K562 (cell line): ENCODE measurements around the gene AFG1L. TPM values are rescaled to one million over a fixed set of nuclear protein-coding genes. Genes with fewer than 3 reads are reported as not detected.

Experiments used
- BHLHE40 ChIP-seq: IDR thresholded peaks from 2 replicates; pipeline ENCODE4 v1.6.1; 2011; ENCODE audit warnings: low read length, improper control_type of control experiment
- DMBX1 ChIP-seq: fragments of 250-450 bp; sonication (Bioruptor Pico); IDR thresholded peaks from 2 replicates; pipeline ENCODE4 v1.8.0; 2022; ENCODE audit warnings: inconsistent platforms, mild to moderate bottlenecking, moderate library complexity, borderline replicate concordance
- EP300 ChIP-seq: IDR thresholded peaks from 2 replicates; pipeline ENCODE4 v1.6.1; 2012; ENCODE audit warnings: low read length, improper control_type of control experiment
- ESRRA ChIP-seq: fragments of 450-650 bp; IDR thresholded peaks from 2 replicates; pipeline ENCODE4 v1.6.1; 2014; ENCODE audit warnings: low read depth, mild to moderate bottlenecking, moderate library complexity, borderline replicate concordance
- GABPB1 ChIP-seq: sonication (generic); formaldehyde crosslinking; IDR thresholded peaks from 2 replicates; pipeline ENCODE4 v1.8.0; 2022; ENCODE audit warnings: mild to moderate bottlenecking, missing genetic modification reagents
- HNRNPLL ChIP-seq: fragments of 200-400 bp; formaldehyde crosslinking; IDR thresholded peaks from 2 replicates; pipeline ENCODE4 v1.6.1; 2017; ENCODE audit warnings: low read length, low read depth, mild to moderate bottlenecking; ENCODE audit not compliant: poor library complexity, severe bottlenecking
- ILK ChIP-seq: fragments of 450-650 bp; IDR thresholded peaks from 2 replicates; pipeline ENCODE4 v1.6.1; 2016; ENCODE audit warnings: missing genetic modification characterization, low read depth, mild to moderate bottlenecking, missing compliant biosample characterization, moderate library complexity, borderline replicate concordance
- MCM3 ChIP-seq: fragments of 450-650 bp; IDR thresholded peaks from 2 replicates; pipeline ENCODE4 v1.6.1; 2016
- MTA3 ChIP-seq: fragments of 450-650 bp; formaldehyde crosslinking; IDR thresholded peaks from 2 replicates; pipeline ENCODE4 v1.6.1; 2017; ENCODE audit warnings: mild to moderate bottlenecking, borderline replicate concordance
- NBN ChIP-seq: fragments of 450-650 bp; IDR thresholded peaks from 2 replicates; pipeline ENCODE4 v1.6.1; 2016; ENCODE audit warnings: low read depth, mild to moderate bottlenecking
- NCOR1 ChIP-seq: fragments of 450-650 bp; IDR thresholded peaks from 2 replicates; pipeline ENCODE4 v1.6.1; 2016; ENCODE audit warnings: mild to moderate bottlenecking, moderate library complexity
- NR1H2 ChIP-seq: sonication (generic); formaldehyde crosslinking; IDR thresholded peaks from 2 replicates; pipeline ENCODE4 v1.4.0; 2020; ENCODE audit warnings: mild to moderate bottlenecking, missing genetic modification reagents
- POLR2G ChIP-seq: fragments of 200-400 bp; formaldehyde crosslinking; IDR thresholded peaks from 2 replicates; pipeline ENCODE4 v1.6.1; 2017; ENCODE audit warnings: low read depth, mild to moderate bottlenecking, antibody characterized with exemption, low read length, moderate library complexity
- PTRF ChIP-seq: fragments of 450-650 bp; IDR thresholded peaks from 2 replicates; pipeline ENCODE4 v1.6.1; 2016; ENCODE audit warnings: mild to moderate bottlenecking, missing genetic modification characterization, missing compliant biosample characterization
- TAF9B ChIP-seq: fragments of 450-650 bp; IDR thresholded peaks from 2 replicates; pipeline ENCODE4 v1.6.1; 2018; ENCODE audit warnings: mild to moderate bottlenecking; ENCODE audit not compliant: partially characterized antibody
- TBL1XR1 ChIP-seq, 2 experiments: IDR thresholded peaks; 2 replicates each; pipeline ENCODE4 v1.6.1; 2012; ENCODE audit warnings: improper control_type of control experiment in 2 of 2, low read length in 2 of 2, mild to moderate bottlenecking in 1 of 2
- ZNF134 ChIP-seq: fragments of 250-450 bp; sonication (Bioruptor Pico); conservative IDR thresholded peaks from 2 replicates; pipeline ENCODE4 v1.4.0; 2020
- ZNF184 ChIP-seq: sonication (generic); formaldehyde crosslinking; IDR thresholded peaks from 2 replicates; pipeline ENCODE4 v1.5.0; 2020; ENCODE audit warnings: missing genetic modification reagents
- ZNF24 ChIP-seq: fragments of 450-650 bp; IDR thresholded peaks from 2 replicates; pipeline ENCODE4 v1.6.1; 2016
- ZNF707 ChIP-seq: fragments of 250-450 bp; sonication (Bioruptor Pico); conservative IDR thresholded peaks from 2 replicates; pipeline ENCODE4 v1.8.0; 2022; ENCODE audit warnings: inconsistent platforms, mild to moderate bottlenecking, moderate library complexity
- ZNF780A ChIP-seq: fragments of 250-450 bp; sonication (Bioruptor Pico); IDR thresholded peaks from 2 replicates; pipeline ENCODE4 v1.5.0; 2021; ENCODE audit warnings: mild to moderate bottlenecking
- polyA plus RNA-seq, 8 experiments: library from polyadenylated mRNA; depleted of rRNA in 4 of 8; stranded (reverse) in 5 of 8; unstranded in 3 of 8; fragments of >200 nt; fragmentation: Nextera tagmentation in 2 of 8; fragmentation: Illumina TruSeq in 1 of 8; extraction: Ambion mirVana in 2 of 8; extraction: Trizol in 1 of 8; gene quantifications; 2 replicates each; pipeline versions ENCODE4 v1.2.1 to v1.2.3, GENCODE V29; 2011 to 2014; ENCODE audit warnings: inconsistent platforms in 1 of 8, missing spikeins in 1 of 8
- total RNA-seq, 7 experiments: library from RNA; depleted of rRNA in 6 of 7; stranded (reverse); fragments of >200 nt in 6 of 7; fragmentation: Illumina TruSeq in 2 of 7; extraction: Trizol in 2 of 7; gene quantifications; 2 replicates each; pipeline versions ENCODE4 v1.2.1 to v1.2.3, GENCODE V29; 2011 to 2021; ENCODE audit warnings: low replicate concordance in 1 of 7
- TF ChIP-seq, protein P1 (sequence below): IDR thresholded peaks from 3 replicates; pipeline ENCODE4 v1.6.1; 2011; ENCODE audit warnings: borderline replicate concordance, mild to moderate bottlenecking; ENCODE audit not compliant: insufficient read length, insufficient read depth
- TF ChIP-seq, protein P2 (sequence below): sonication (generic); formaldehyde crosslinking; IDR thresholded peaks from 2 replicates; pipeline ENCODE4 v1.8.0; 2022; ENCODE audit warnings: mild to moderate bottlenecking, missing genetic modification reagents

The AFG1L gene
- total and polyA plus RNA-seq, 9 of the 15 experiments (the other 6 are each of a cell fraction or from before 2014, with no cell fraction given): 2.2 to 15.5 (median 5.8) TPM

DNA sequence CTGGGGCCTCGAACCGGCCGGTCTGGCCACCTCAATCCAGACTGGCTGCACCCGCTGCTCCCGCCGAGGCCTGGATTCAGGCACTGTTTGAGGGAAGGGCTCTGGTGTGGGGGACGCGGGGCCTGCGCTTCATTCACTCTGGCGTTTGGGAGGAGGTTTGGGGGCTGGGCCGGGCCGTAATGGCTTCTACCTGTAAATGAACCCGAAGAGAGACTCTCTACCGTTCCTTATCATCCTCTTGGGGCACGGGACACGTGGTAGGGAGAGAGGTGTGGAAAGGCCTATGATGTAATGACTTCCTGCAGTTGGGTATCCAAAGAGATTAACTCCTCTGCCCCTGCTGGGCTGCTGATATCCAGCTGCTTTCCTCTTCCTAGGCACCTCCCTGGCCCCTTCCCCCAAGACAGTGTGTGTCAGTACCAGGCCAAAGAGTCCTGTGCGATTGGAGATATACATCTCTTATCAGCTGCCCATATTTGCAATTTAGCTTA is 267.7 kb downstream of the AFG1L start (continued):
- TF ChIP-seq, protein P1, sequence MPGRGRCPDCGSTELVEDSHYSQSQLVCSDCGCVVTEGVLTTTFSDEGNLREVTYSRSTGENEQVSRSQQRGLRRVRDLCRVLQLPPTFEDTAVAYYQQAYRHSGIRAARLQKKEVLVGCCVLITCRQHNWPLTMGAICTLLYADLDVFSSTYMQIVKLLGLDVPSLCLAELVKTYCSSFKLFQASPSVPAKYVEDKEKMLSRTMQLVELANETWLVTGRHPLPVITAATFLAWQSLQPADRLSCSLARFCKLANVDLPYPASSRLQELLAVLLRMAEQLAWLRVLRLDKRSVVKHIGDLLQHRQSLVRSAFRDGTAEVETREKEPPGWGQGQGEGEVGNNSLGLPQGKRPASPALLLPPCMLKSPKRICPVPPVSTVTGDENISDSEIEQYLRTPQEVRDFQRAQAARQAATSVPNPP: no peak
- TF ChIP-seq, protein P2, sequence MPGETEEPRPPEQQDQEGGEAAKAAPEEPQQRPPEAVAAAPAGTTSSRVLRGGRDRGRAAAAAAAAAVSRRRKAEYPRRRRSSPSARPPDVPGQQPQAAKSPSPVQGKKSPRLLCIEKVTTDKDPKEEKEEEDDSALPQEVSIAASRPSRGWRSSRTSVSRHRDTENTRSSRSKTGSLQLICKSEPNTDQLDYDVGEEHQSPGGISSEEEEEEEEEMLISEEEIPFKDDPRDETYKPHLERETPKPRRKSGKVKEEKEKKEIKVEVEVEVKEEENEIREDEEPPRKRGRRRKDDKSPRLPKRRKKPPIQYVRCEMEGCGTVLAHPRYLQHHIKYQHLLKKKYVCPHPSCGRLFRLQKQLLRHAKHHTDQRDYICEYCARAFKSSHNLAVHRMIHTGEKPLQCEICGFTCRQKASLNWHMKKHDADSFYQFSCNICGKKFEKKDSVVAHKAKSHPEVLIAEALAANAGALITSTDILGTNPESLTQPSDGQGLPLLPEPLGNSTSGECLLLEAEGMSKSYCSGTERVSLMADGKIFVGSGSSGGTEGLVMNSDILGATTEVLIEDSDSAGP (CRISPR knock-in tag): no peak
- TF ChIP-seq ZNF134 (CRISPR knock-in tag): 0 out of 2 replicates have a peak, but pooled peaks have one; percentile 17
- TF ChIP-seq TAF9B: peak; percentile 59
- no peak for TF ChIP-seq ZNF24
- TF ChIP-seq ZNF184 (CRISPR knock-in tag): no peak
- TF ChIP-seq ZNF780A (CRISPR knock-in tag): no peak
- 0 out of 2 replicates have a peak, but pooled peaks have one; percentile 20 for TF ChIP-seq GABPB1 (CRISPR knock-in tag)
- TF ChIP-seq DMBX1 (CRISPR knock-in tag): peak; percentile 72
- TF ChIP-seq MTA3: 0 out of 2 replicates have a peak, but pooled peaks have one; percentile 24
- TF ChIP-seq TBL1XR1 (IDR thresholded peaks at IDR 0.05; ENCODE audit: low read length in 2 of 2): peak in 1 of 2 experiments; percentile 50; a peak in 3 of 4 replicates
- peak; percentile 84 for TF ChIP-seq BHLHE40
- no peak for TF ChIP-seq ZNF707
- no peak for TF ChIP-seq MCM3
- TF ChIP-seq HNRNPLL: no peak
- no peak for TF ChIP-seq PTRF (tag)
- TF ChIP-seq NBN: 0 out of 2 replicates have a peak, but pooled peaks have one; percentile 9
- no peak for TF ChIP-seq ILK (tag)
- TF ChIP-seq ESRRA: no peak
- TF ChIP-seq EP300: peak; percentile 87
- peak; percentile 81 for TF ChIP-seq NCOR1
- peak; percentile 11; the same call in 1 of the 2 replicates for TF ChIP-seq POLR2G
- TF ChIP-seq NR1H2: no peak
